RWPE2 (cell line): ENCODE results near the gene ZFYVE19.
"Not testable (repeated sequence)": the region's sequence is repeated elsewhere in the genome, so short reads cannot be mapped to it uniquely, and the experiment has no call there.

Source experiments
- ATAC-seq: fragments of 200-7000 bp; cut with Tn5 transposase; 3 replicates; pipeline ENCODE4 v1.9.1; 2021; ENCODE audit warnings: low read depth
- DNase-seq: peaks from one replicate; pipeline ENCODE4 v3.0.0-alpha.2; 2020; ENCODE audit warnings: low spot score
- H3K27ac ChIP-seq: fragments of 450-650 bp; 2 replicates; pipeline ENCODE4 v1.5.1; 2017; ENCODE audit warnings: mild to moderate bottlenecking; ENCODE audit not compliant: poor library complexity, severe bottlenecking
- H3K27me3 ChIP-seq: fragments of 250-450 bp; sonication (Bioruptor Pico); 2 replicates; pipeline ENCODE4 v1.5.1; 2021; ENCODE audit warnings: mild to moderate bottlenecking, moderate library complexity; ENCODE audit not compliant: insufficient read depth, poor library complexity, severe bottlenecking
- H3K36me3 ChIP-seq: fragments of 250-450 bp; sonication (Bioruptor Pico); 2 replicates; pipeline ENCODE4 v1.5.1; 2020; ENCODE audit warnings: low read depth, mild to moderate bottlenecking, moderate library complexity
- H3K4me1 ChIP-seq: fragments of 250-450 bp; sonication (Bioruptor Pico); 2 replicates; pipeline ENCODE4 v1.5.1; 2021; ENCODE audit warnings: mild to moderate bottlenecking, moderate library complexity; ENCODE audit not compliant: insufficient read depth, poor library complexity, severe bottlenecking
- H3K4me3 ChIP-seq: fragments of 250-450 bp; sonication (Bioruptor Pico); 2 replicates; pipeline ENCODE4 v1.5.1; 2021; ENCODE audit warnings: mild to moderate bottlenecking, moderate library complexity; ENCODE audit not compliant: severe bottlenecking
- H3K9me3 ChIP-seq: fragments of 250-450 bp; sonication (Bioruptor Pico); 2 replicates; pipeline ENCODE4 v1.5.1; 2021; ENCODE audit warnings: mild to moderate bottlenecking, moderate library complexity; ENCODE audit not compliant: severe bottlenecking
- TF ChIP-seq, protein P1 (sequence below): fragments of 450-650 bp; IDR thresholded peaks from one replicate; pipeline ENCODE4 v1.5.1; 2017; ENCODE audit warnings: mild to moderate bottlenecking, moderate library complexity; ENCODE audit not compliant: poor library complexity, severe bottlenecking

Gene ZFYVE19

DNA sequence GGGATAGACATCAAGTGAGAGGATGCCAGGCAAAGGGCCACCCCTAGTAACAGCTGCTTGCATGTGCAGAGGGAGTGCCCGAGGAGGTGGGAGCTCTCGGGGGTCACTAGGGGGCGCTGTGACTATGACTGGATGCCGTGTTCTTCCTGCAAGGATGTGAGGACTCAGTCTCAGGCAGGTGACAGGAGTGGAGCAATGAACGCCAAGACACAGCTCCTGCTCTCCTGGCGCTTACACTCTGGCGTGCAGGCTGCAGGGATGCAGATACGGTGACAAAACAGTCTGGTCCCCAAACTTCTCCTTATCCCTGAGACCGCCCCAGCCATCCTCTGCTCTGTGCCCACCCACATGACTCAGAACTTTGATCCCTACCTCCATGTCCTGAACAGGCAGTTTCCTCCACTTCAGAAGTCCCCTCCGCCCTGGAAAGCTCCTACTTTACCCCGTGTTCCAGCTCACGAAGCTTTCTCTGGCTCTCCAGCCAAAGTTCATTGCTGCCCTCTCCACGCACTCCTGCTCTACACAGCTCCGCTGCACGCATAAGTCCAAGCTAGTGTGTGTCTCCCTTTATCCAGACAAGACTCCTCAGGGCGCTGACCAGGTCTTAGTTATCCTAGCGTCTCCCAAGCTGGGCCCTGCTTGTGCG is 52.4 kb downstream of the ZFYVE19 start:
- TF ChIP-seq, protein P1, sequence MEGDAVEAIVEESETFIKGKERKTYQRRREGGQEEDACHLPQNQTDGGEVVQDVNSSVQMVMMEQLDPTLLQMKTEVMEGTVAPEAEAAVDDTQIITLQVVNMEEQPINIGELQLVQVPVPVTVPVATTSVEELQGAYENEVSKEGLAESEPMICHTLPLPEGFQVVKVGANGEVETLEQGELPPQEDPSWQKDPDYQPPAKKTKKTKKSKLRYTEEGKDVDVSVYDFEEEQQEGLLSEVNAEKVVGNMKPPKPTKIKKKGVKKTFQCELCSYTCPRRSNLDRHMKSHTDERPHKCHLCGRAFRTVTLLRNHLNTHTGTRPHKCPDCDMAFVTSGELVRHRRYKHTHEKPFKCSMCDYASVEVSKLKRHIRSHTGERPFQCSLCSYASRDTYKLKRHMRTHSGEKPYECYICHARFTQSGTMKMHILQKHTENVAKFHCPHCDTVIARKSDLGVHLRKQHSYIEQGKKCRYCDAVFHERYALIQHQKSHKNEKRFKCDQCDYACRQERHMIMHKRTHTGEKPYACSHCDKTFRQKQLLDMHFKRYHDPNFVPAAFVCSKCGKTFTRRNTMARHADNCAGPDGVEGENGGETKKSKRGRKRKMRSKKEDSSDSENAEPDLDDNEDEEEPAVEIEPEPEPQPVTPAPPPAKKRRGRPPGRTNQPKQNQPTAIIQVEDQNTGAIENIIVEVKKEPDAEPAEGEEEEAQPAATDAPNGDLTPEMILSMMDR = peak; percentile 96
- peak; percentile 91 for DNase-seq
- peaks cover 34% of the 10 kb centered on the region for H3K36me3 ChIP-seq
- no peak overlapping the region for H3K27ac ChIP-seq
- H3K4me1 ChIP-seq = peaks cover 6% of the 10 kb centered on the region
- no peaks in the 10 kb centered on the region for H3K9me3 ChIP-seq
- no peaks in the 10 kb centered on the region for H3K27me3 ChIP-seq
- ATAC-seq = peak; percentile 71
- H3K4me3 ChIP-seq = no peak overlapping the region

- not testable (repeated sequence) for H3K4me3 ChIP-seq
- peak overlapping the region; percentile 2 for H3K27ac ChIP-seq
Measured at GRCh38 chr15:40861147-40861546, 54.3 kb downstream of the ZFYVE19 start.

DNA sequence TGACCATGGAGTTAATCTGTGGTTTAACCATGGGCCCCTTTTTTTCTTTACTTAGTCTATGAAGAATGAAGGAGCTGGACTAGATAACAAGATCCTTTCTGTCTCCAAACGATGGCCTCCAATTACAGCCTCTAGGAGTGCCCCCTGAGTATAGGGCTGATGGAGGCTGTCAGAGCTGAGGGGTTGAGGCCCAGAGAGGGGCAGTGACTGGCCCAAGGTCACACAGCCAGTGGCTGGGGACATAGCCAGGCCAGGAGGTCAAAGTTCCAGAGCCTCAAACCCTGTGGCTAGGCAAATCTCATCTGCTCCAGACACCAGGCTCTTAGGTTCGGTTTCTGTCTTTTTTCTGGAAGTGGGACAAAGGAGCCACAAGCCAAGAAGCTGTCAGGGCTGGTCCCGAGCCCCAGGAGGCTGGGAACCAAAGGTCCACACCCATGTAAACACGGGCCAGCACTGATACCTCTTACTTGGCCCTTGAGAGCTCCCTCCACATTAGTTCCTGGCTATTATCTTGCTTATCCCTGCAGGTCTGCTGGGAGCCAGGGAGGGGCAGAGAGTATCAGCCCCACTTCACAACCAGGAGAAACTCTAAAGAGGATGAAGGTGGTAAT is 56.9 kb downstream of the ZFYVE19 start:
- TF ChIP-seq, protein P1 = no peak
- Histone ChIP-seq H3K4me1 (peaks cover 16% of the 10 kb centered on the region), H3K27ac (no peak overlapping the region), H3K9me3 (no peaks in the 10 kb centered on the region), H3K27me3 (no peaks in the 10 kb centered on the region), H3K36me3 (peaks cover 2% of the 10 kb centered on the region; the same call in 1 of the 2 replicates), H3K4me3 (no peak overlapping the region)
- DNase-seq = no peak
- no peak for ATAC-seq

More at GRCh38 chr15:40861147-40861546, 54.3 kb downstream of the ZFYVE19 start:
- DNase-seq, H3K27me3 ChIP-seq, H3K9me3 ChIP-seq, ATAC-seq: not testable (repeated sequence)
- Histone ChIP-seq H3K36me3 (peaks cover 18% of the 10 kb centered on the region), H3K4me1 (peaks cover 11% of the 10 kb centered on the region)
